ENCODE data around the gene ZNF23. TPM values are rescaled to one million over a fixed set of nuclear protein-coding genes. Genes with fewer than 3 reads are reported as not detected.

Gene ZNF23
- total RNA-seq, 2 donors from 2014 or later: 2.8 to 4.8 TPM

DNA sequence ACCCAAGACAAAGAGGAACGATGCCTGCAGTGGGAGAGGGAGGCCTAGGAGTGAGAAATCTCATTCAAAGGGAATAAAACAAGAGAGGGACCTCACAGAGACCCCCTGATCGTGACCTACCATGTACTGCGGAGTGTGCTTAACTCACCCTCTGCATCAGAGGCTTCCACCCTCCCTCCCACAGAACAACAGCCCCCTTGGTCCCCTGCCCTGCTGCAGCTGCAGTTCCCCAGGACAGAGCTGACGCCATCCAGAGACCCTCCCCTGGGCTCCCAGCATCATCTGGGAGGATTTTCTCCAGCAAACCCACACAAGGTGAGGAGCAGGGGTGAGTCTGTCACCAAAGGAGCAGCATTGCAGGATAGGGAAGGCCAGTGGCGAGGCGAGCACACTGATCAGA, 60.0 kb downstream of the ZNF23 start:
- no peaks in the 10 kb centered on the region for H3K27me3 ChIP-seq
- no peak overlapping the region for H3K4me3 ChIP-seq
- TF ChIP-seq, protein P1, sequence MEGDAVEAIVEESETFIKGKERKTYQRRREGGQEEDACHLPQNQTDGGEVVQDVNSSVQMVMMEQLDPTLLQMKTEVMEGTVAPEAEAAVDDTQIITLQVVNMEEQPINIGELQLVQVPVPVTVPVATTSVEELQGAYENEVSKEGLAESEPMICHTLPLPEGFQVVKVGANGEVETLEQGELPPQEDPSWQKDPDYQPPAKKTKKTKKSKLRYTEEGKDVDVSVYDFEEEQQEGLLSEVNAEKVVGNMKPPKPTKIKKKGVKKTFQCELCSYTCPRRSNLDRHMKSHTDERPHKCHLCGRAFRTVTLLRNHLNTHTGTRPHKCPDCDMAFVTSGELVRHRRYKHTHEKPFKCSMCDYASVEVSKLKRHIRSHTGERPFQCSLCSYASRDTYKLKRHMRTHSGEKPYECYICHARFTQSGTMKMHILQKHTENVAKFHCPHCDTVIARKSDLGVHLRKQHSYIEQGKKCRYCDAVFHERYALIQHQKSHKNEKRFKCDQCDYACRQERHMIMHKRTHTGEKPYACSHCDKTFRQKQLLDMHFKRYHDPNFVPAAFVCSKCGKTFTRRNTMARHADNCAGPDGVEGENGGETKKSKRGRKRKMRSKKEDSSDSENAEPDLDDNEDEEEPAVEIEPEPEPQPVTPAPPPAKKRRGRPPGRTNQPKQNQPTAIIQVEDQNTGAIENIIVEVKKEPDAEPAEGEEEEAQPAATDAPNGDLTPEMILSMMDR (IDR thresholded peaks at IDR 0.05): no peak

DNA sequence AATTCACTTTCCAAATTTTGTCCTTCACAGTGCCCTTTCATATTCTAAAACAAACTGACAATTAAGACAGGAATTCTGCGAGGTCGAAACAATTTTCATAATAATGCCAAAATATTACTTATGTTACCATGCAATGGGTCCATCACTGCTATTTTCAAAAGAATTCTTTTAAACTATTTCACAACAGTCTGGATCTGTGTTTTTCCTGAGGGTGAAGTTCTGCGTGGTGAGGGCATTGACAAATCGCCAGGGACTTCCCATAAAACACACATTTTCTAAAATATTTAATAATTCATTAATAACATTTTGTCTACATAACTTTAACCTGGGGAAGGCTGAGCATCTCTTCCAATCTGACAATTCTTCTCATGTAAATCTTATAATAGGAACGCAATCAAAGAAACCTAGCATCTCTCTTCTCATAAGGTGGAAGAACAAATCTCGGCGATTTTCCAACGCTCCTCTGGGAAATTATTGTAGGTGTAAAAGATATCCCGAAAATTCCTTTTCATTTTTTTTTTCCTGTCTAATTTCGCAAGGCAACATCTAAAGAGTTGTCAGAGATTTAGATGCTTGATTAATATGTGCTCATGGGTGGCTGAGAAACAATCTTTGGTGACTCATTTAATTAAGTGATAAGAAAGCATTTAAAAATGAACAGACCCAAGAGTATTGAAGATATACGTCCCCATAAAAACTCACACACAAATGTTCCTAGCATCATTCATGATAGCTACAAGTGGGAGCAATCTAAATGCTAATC, 62.1 kb downstream of the ZNF23 start:
- H3K27ac ChIP-seq: no peak overlapping the region
- TF ChIP-seq, protein P1 (IDR thresholded peaks at IDR 0.05): no peak
- H3K4me1 ChIP-seq: no peaks in the 10 kb centered on the region
- no peaks in the 10 kb centered on the region for H3K36me3 ChIP-seq
- DNase-seq (ENCODE audit: low spot score): no peak
- no peaks in the 10 kb centered on the region for H3K9me3 ChIP-seq
- no peaks in the 10 kb centered on the region for H3K27me3 ChIP-seq
- no peak overlapping the region for H3K4me3 ChIP-seq

More for the DNA sequence above, 60.0 kb downstream of the ZNF23 start:
- Histone ChIP-seq H3K9me3 (no peaks in the 10 kb centered on the region), H3K4me1 (no peaks in the 10 kb centered on the region), H3K27ac (no peak overlapping the region), H3K36me3 (no peaks in the 10 kb centered on the region)
- no peak for DNase-seq (ENCODE audit: low spot score)

Other genes with a start within 250 kb of the ZNF23 start
- gene HYDIN, start 231.5 kb downstream of the ZNF23 start, total RNA-seq: 1 to 10 TPM; 1.2 to 3.8 TPM
- 10 to 100 TPM; 12.5 to 16.5 TPM for gene CMTR2, start 172.8 kb downstream of the ZNF23 start, total RNA-seq
- gene CALB2, start 103.5 kb downstream of the ZNF23 start, total RNA-seq: 10 to 100 TPM; 17.7 to 39.1 TPM
- not detected for gene TLE7, start 20.2 kb downstream of the ZNF23 start, total RNA-seq
- gene ZNF19, start 27.1 kb upstream of the ZNF23 start, total RNA-seq: 1 to 10 TPM in 1 of 2 donors, under 1 TPM in 1; 0.82 to 2.5 TPM
- under 1 TPM in 1 of 2 donors, not detected in 1; 0.67 TPM for gene CHST4, start 64.2 kb upstream of the ZNF23 start, total RNA-seq
- gene TAT, start 114.8 kb upstream of the ZNF23 start, total RNA-seq: not detected
- gene MARVELD3, start 163.9 kb upstream of the ZNF23 start, total RNA-seq: not detected

All from right atrium auricular region (tissue), 2 donors.